Adrenal gland (tissue), 12 donors: ENCODE results near the gene DNASE1L3. TPM values are rescaled to one million over a fixed set of nuclear protein-coding genes. Genes with fewer than 3 reads are reported as not detected.

ENCODE experiments used
- DNase-seq, 7 donors: peaks; one replicate each; pipeline ENCODE4 v3.0.0-alpha.2; 2019 to 2020
- H3K27ac ChIP-seq, 5 donors: fragments of 200-600 bp; sonication (generic) in 4 of 5; 1 replicate in 3 of 5; 2 replicates in 2 of 5; pipeline versions ENCODE4 v1.5.1 to v1.8.0; 2016 to 2020; ENCODE audit warnings: mild to moderate bottlenecking in 1 of 5
- H3K27me3 ChIP-seq: fragments of 200-600 bp; 2 replicates; pipeline ENCODE4 v1.8.0; 2021
- H3K36me3 ChIP-seq, 2 donors: fragments of 200-600 bp; replicated peaks in 1 of 2; 1 replicate in 1 of 2; 2 replicates in 1 of 2; pipeline versions ENCODE4 v1.5.1 to v1.8.0; 2018 to 2022
- H3K4me1 ChIP-seq, 2 donors: fragments of 200-600 bp; replicated peaks in 1 of 2; 1 replicate in 1 of 2; 2 replicates in 1 of 2; pipeline versions ENCODE4 v1.5.1 to v1.8.0; 2018 to 2021
- H3K4me3 ChIP-seq, 4 donors: fragments of 200-600 bp; sonication (generic) in 3 of 4; one replicate each; pipeline ENCODE4 v1.5.1; 2016 to 2018
- H3K9me3 ChIP-seq, 3 donors: fragments of 200-600 bp; sonication (generic) in 1 of 3; replicated peaks in 1 of 3; 1 replicate in 2 of 3; 2 replicates in 1 of 3; pipeline versions ENCODE4 v1.5.1 to v1.8.0; 2016 to 2021
- CTCF ChIP-seq, 6 experiments: fragments of 450-650 bp in 4 of 6; fragments of 200-600 bp in 2 of 6; sonication (generic) in 1 of 6; IDR thresholded peaks; 1 replicate in 5 of 6; 2 replicates in 1 of 6; pipeline versions ENCODE4 v1.5.1 to v1.8.0; 2016 to 2021; ENCODE audit warnings: antibody characterized with exemption in 6 of 6, mild to moderate bottlenecking in 2 of 6, moderate library complexity in 1 of 6
- POLR2A ChIP-seq, 2 donors: fragments of 450-650 bp; IDR thresholded peaks; one replicate each; pipeline ENCODE4 v1.6.1; 2017; ENCODE audit warnings: antibody characterized with exemption in 2 of 2, mild to moderate bottlenecking in 2 of 2, moderate library complexity in 1 of 2
- WGBS, 4 donors: extraction: QIAGEN DNeasy Blood & Tissue Kit in 2 of 4; methylation state at CpG; one replicate each; pipeline versions ENCODE4 v1.1.5 to v1.1.7; 2013 to 2017; 5-methylcytosine and 5-hydroxymethylcytosine counted together
- intact Hi-C, 2 donors: fragments of 100-400 bp; cut with DNase I; formaldehyde crosslinking; loops; one replicate each; pipeline versions ENCODE4 v1.14.1 to v1.15.0; 2022 to 2023
- polyA plus RNA-seq, 3 donors: library from polyadenylated mRNA; stranded (reverse); fragments of 200-250 nt in 2 of 3; fragments of 350-450 nt in 1 of 3; fragmentation: Illumina TruSeq in 1 of 3; extraction: RNeasy Lipid Tissue Mini Kit (QIAGEN cat#74804) in 1 of 3; gene quantifications; one replicate each; pipeline ENCODE4 v1.2.3, GENCODE V29; 2013 to 2014
- total RNA-seq, 9 donors: library from RNA; depleted of rRNA in 4 of 9; stranded (reverse); fragments of >200 nt in 4 of 9; fragments of 120-200 nt in 1 of 9; fragmentation: NEBNext Ultra II Directional in 1 of 9; extraction: Animal tissue kit (Norgen Biotek cat#: 25700) in 1 of 9; gene quantifications; one replicate each; pipeline versions ENCODE4 v1.1.0 to v1.2.4, GENCODE V29; 2013 to 2023
- donor health status: healthy with polysubstance abuse.
- donor health status: Bipolar disorder and iron deficiency.
- donor health status: DM: yes; HTN: yes; CAD: no.
- donor health status: DM: no; HTN: no; CAD: no.
- donor health status: DM: no; HTN: no; CAD: no.
- donor health status: DM: yes; HTN: yes; CAD: no.

DNASE1L3 gene
- total and polyA plus RNA-seq, 12 donors, result 23.8 to 83.9 (median 55.3) TPM

DNA sequence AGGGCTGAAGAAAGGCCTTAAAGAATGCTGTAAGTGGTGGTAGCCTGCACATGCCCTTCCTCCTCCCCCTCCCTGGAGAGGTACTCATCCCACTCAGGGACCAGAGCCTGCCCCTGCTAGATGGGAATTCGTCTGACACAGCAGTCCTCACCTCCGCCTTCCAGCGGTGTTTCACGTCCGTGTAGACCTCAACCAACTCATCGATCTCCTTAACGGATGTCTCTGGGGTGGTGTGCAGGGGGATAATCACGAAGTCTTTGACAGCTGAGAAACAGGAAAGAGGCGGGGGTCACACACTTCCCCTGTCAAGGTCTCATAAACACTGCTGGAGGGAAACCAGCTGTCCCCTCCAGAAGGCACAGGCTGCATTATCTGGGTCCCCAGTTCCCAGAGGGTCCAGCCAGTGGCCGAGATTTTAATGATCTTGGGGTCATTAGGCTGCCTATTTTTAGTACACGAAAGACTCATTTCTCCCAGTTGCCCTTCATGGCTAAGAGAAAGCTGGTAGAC lies 9.9 kb downstream of the DNASE1L3 start:
- intact Hi-C loops, result no loop called here
- no peaks in the 10 kb centered on the region for H3K27me3 ChIP-seq
- peak in 1 of 7 donors; percentile 27 for DNase-seq
- H3K36me3 ChIP-seq, result no peaks in the 10 kb centered on the region
- no peak for TF ChIP-seq CTCF (IDR thresholded peaks at IDR 0.05)
- TF ChIP-seq POLR2A (IDR thresholded peaks at IDR 0.05), result no peak
- no peaks in the 10 kb centered on the region for H3K4me1 ChIP-seq
- WGBS, 4 donors, result 36 to 49% (median 43%) methylated on average over 6 to 11 of the region's 11 CpGs
- peak overlapping the region in 1 of 5 donors; percentile 70 for H3K27ac ChIP-seq
- no peaks in the 10 kb centered on the region for H3K9me3 ChIP-seq
- no peak overlapping the region for H3K4me3 ChIP-seq

GRCh38 chr3:58200121-58200709 lies 10.6 kb downstream of the DNASE1L3 start:
- Histone ChIP-seq H3K4me1 (no peaks in the 10 kb centered on the region), H3K27ac (peak overlapping the region in 1 of 5 donors; percentile 70), H3K9me3 (no peaks in the 10 kb centered on the region), H3K4me3 (no peak overlapping the region), H3K27me3 (no peaks in the 10 kb centered on the region), H3K36me3 (no peaks in the 10 kb centered on the region)
- DNase-seq, result no peak
- TF ChIP-seq POLR2A (IDR thresholded peaks at IDR 0.05) (no peak), CTCF (IDR thresholded peaks at IDR 0.05) (no peak)
- intact Hi-C loops, result no loop called here

DNA sequence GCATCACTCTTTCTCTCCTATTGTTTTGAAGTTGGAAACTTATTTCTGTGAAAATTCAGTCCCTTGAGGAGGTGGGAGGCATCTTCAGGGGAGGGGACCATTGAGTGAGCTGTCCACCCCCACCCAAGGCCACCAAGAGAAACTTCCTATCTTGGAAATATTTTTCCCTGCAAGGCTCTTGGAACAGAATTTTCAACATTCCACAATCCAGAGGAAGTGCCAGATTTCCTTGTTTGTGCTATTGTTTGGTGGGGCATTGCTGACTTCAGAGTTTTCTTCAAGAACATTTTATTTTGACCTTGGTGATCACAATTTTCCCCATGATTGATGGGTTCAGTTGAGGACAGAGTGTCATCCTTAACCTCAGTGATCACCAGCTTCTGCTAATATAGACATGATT lies 12.0 kb downstream of the DNASE1L3 start:
- Histone ChIP-seq H3K27ac (peak overlapping the region in 1 of 5 donors; percentile 71), H3K27me3 (no peaks in the 10 kb centered on the region), H3K36me3 (no peaks in the 10 kb centered on the region), H3K4me1 (no peaks in the 10 kb centered on the region), H3K4me3 (no peak overlapping the region), H3K9me3 (no peaks in the 10 kb centered on the region)
- TF ChIP-seq POLR2A (IDR thresholded peaks at IDR 0.05), result no peak
- TF ChIP-seq CTCF (IDR thresholded peaks at IDR 0.05), result no peak
- DNase-seq, result no peak
- intact Hi-C loops, result no loop called here

GRCh38 chr3:58198362-58198761 lies 12.4 kb downstream of the DNASE1L3 start:
- no peaks in the 10 kb centered on the region for H3K36me3 ChIP-seq
- no peak overlapping the region for H3K4me3 ChIP-seq
- no peaks in the 10 kb centered on the region for H3K9me3 ChIP-seq
- 80 to 91% (median 88%) methylated on average over 8 of the region's 8 CpGs for WGBS, 4 donors
- peak overlapping the region in 1 of 5 donors; percentile 71 for H3K27ac ChIP-seq
- no peak for DNase-seq
- TF ChIP-seq CTCF (IDR thresholded peaks at IDR 0.05) (no peak), POLR2A (IDR thresholded peaks at IDR 0.05) (no peak)
- intact Hi-C loops, result no loop called here
- no peaks in the 10 kb centered on the region for H3K27me3 ChIP-seq
- no peaks in the 10 kb centered on the region for H3K4me1 ChIP-seq
